Tibial artery (tissue), 4 donors: ENCODE measurements around the gene CAMTA1.
"Not testable (repeated sequence)": the region's sequence is repeated elsewhere in the genome, so short reads cannot be mapped to it uniquely, and the experiment has no call there.

ENCODE experiments used
- DNase-seq, 2 donors: peaks; one replicate each; pipeline ENCODE4 v3.0.0-alpha.2; 2019
- H3K27ac ChIP-seq, 2 donors: fragments of 200-600 bp; sonication (generic) in 1 of 2; 1 replicate in 1 of 2; 2 replicates in 1 of 2; pipeline ENCODE4 v1.5.1; 2018 to 2019; ENCODE audit warnings: mild to moderate bottlenecking in 1 of 2
- H3K27me3 ChIP-seq, 2 donors: fragments of 200-600 bp; sonication (generic) in 1 of 2; one replicate each; pipeline versions ENCODE4 v1.5.1 to v1.6.0; 2016 to 2019
- H3K36me3 ChIP-seq, 3 donors: fragments of 200-600 bp; sonication (generic) in 2 of 3; one replicate each; pipeline ENCODE4 v1.5.1; 2016 to 2019; ENCODE audit warnings: mild to moderate bottlenecking in 2 of 3
- H3K4me1 ChIP-seq, 4 donors: fragments of 200-600 bp; sonication (generic) in 2 of 4; 1 replicate in 3 of 4; 2 replicates in 1 of 4; pipeline ENCODE4 v1.5.1; 2016 to 2019
- H3K4me3 ChIP-seq, 2 donors: fragments of 200-600 bp; sonication (generic) in 1 of 2; 1 replicate in 1 of 2; 2 replicates in 1 of 2; pipeline ENCODE4 v1.5.1; 2018 to 2019; ENCODE audit warnings: mild to moderate bottlenecking in 2 of 2
- H3K9me3 ChIP-seq, 3 donors: fragments of 200-600 bp; sonication (generic) in 1 of 3; one replicate each; pipeline ENCODE4 v1.5.1; 2016 to 2019
- intact Hi-C: fragments of 100-400 bp; cut with DNase I; formaldehyde crosslinking; loops from one replicate; pipeline ENCODE4 v1.15.0; 2023; ENCODE audit warnings: low total_unique reads
- TF ChIP-seq, protein P1 (sequence below), 2 experiments: fragments of 200-600 bp in 1 of 2; fragments of 450-650 bp in 1 of 2; IDR thresholded peaks; one replicate each; pipeline ENCODE4 v1.5.1; 2017 to 2019; ENCODE audit warnings: antibody characterized with exemption in 2 of 2, mild to moderate bottlenecking in 1 of 2, moderate library complexity in 1 of 2

The CAMTA1 gene

GRCh38 chr1:7690076-7690475, 904.8 kb downstream of the CAMTA1 start:
- intact Hi-C loops, result no loop called here
- H3K27me3 ChIP-seq, result peaks cover 0 to 30% of the 10 kb centered on the region in 2 donors
- H3K9me3 ChIP-seq, result no peaks in the 10 kb centered on the region
- no peak overlapping the region for H3K27ac ChIP-seq
- H3K4me1 ChIP-seq, result no peaks in the 10 kb centered on the region
- DNase-seq, result no peak
- no peak overlapping the region for H3K4me3 ChIP-seq
- no peaks in the 10 kb centered on the region for H3K36me3 ChIP-seq
- TF ChIP-seq, protein P1, sequence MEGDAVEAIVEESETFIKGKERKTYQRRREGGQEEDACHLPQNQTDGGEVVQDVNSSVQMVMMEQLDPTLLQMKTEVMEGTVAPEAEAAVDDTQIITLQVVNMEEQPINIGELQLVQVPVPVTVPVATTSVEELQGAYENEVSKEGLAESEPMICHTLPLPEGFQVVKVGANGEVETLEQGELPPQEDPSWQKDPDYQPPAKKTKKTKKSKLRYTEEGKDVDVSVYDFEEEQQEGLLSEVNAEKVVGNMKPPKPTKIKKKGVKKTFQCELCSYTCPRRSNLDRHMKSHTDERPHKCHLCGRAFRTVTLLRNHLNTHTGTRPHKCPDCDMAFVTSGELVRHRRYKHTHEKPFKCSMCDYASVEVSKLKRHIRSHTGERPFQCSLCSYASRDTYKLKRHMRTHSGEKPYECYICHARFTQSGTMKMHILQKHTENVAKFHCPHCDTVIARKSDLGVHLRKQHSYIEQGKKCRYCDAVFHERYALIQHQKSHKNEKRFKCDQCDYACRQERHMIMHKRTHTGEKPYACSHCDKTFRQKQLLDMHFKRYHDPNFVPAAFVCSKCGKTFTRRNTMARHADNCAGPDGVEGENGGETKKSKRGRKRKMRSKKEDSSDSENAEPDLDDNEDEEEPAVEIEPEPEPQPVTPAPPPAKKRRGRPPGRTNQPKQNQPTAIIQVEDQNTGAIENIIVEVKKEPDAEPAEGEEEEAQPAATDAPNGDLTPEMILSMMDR (IDR thresholded peaks at IDR 0.05), result no peak

DNA sequence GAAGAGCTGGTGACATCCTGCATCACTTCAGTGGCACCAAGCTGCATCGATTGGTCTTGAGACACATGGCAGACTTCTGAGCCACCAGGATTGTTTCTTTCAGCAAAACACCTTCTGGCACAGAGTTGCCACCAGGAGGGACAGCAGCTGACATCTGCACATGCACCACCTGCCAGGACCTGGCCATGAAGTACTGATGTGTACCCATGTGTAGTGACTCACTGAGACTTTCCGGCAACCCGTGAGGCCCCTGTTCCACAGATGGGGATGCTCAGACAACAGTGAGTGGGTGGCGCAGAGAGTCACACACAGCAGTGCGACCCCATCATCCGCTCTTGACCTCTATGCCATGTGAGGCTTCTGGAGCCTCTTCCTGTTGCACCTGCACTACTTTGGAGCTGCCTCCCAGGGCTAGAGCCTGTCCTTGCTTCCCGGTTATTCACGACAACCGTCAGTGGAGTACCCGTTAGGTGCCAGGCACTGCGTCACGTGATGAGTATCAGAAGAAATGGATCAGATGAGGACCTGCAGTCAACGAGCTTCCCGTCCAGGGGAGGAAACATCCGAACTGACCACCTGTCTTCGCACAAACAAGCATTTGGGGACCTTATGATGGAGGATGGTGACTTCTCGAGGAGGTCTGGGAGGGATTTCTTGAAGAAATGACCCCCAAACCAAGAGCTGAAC, 905.4 kb downstream of the CAMTA1 start:
- H3K27me3 ChIP-seq, result peaks cover 0 to 24% of the 10 kb centered on the region in 2 donors
- H3K4me3 ChIP-seq, result no peak overlapping the region
- H3K9me3 ChIP-seq, result no peaks in the 10 kb centered on the region
- no peaks in the 10 kb centered on the region for H3K4me1 ChIP-seq
- no peak overlapping the region for H3K27ac ChIP-seq
- H3K36me3 ChIP-seq, result no peaks in the 10 kb centered on the region
- DNase-seq, result no peak
- intact Hi-C loops, result no loop called here
- TF ChIP-seq, protein P1 (IDR thresholded peaks at IDR 0.05), result no peak

- H3K36me3 ChIP-seq, result no peaks in the 10 kb centered on the region
- no peaks in the 10 kb centered on the region for H3K9me3 ChIP-seq
- TF ChIP-seq, protein P1 (IDR thresholded peaks at IDR 0.05), result no peak
- no peak for DNase-seq
- intact Hi-C loops, result no loop called here
- no peak overlapping the region for H3K4me3 ChIP-seq
- no peak overlapping the region for H3K27ac ChIP-seq
- H3K4me1 ChIP-seq, result no peaks in the 10 kb centered on the region
- peaks cover 0 to 18% of the 10 kb centered on the region in 2 donors for H3K27me3 ChIP-seq
Observed at GRCh38 chr1:7691576-7691975, 906.3 kb downstream of the CAMTA1 start.

DNA sequence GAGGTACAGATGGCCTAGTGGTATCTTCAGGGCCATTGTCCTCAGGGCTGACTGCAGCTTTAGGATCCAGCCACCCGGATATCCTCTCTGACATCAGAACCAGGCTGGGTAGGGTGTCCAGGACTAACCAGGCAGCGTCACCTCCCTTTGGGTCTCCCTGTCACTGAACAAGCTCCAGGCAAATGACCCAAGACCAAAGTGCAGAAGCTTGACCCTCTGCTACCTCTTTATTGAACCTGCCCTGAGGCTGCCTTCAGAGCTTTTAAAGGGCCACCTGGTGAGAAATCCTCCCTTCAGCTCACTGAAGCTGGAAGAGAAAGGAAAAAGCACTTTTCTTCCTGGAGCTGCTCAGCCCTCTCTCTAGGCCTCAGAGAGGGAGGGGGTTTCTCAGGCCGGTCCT, 906.8 kb downstream of the CAMTA1 start:
- TF ChIP-seq, protein P1 (IDR thresholded peaks at IDR 0.05), result no peak
- Histone ChIP-seq H3K27me3 (peaks cover 0 to 18% of the 10 kb centered on the region in 2 donors), H3K4me3 (no peak overlapping the region), H3K4me1 (no peaks in the 10 kb centered on the region), H3K9me3 (no peaks in the 10 kb centered on the region), H3K27ac (no peak overlapping the region), H3K36me3 (no peaks in the 10 kb centered on the region)
- DNase-seq, result no peak
- intact Hi-C loops, result no loop called here

GRCh38 chr1:7693037-7693436, 907.8 kb downstream of the CAMTA1 start:
- DNase-seq, result not testable (repeated sequence)

DNA sequence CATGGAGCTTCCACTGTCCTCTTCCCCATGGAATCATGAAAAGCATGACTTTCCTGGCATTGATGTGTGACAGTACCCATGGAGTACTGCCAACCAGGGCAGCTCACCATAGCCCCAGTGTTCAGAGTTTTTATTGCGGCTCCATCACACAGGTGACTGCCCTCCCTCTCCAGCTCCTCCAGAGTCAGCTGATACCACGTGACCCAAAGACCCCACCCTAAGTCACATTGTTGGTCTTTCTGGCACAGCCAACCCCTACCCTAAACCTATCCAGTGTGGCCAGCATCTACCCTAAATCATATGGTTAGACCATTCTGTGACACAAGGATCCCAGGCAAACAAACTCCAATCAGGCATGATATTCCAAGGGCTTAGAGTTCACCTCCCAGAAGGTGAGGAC, 908.4 kb downstream of the CAMTA1 start:
- Histone ChIP-seq H3K27me3 (peaks cover 0 to 18% of the 10 kb centered on the region in 2 donors), H3K27ac (no peak overlapping the region), H3K4me3 (no peak overlapping the region), H3K9me3 (no peaks in the 10 kb centered on the region), H3K4me1 (no peaks in the 10 kb centered on the region), H3K36me3 (no peaks in the 10 kb centered on the region)
- intact Hi-C loops, result no loop called here
- TF ChIP-seq, protein P1 (IDR thresholded peaks at IDR 0.05), result no peak
- no peak for DNase-seq

More at GRCh38 chr1:7693037-7693436, 907.8 kb downstream of the CAMTA1 start:
- peaks cover 0 to 18% of the 10 kb centered on the region in 2 donors for H3K27me3 ChIP-seq
- H3K4me1 ChIP-seq, H3K27ac ChIP-seq, H3K4me3 ChIP-seq, intact Hi-C loops, H3K9me3 ChIP-seq, H3K36me3 ChIP-seq: not testable (repeated sequence)
